Measurements from ENCODE around the gene SMARCA2.

Gene SMARCA2

DNA sequence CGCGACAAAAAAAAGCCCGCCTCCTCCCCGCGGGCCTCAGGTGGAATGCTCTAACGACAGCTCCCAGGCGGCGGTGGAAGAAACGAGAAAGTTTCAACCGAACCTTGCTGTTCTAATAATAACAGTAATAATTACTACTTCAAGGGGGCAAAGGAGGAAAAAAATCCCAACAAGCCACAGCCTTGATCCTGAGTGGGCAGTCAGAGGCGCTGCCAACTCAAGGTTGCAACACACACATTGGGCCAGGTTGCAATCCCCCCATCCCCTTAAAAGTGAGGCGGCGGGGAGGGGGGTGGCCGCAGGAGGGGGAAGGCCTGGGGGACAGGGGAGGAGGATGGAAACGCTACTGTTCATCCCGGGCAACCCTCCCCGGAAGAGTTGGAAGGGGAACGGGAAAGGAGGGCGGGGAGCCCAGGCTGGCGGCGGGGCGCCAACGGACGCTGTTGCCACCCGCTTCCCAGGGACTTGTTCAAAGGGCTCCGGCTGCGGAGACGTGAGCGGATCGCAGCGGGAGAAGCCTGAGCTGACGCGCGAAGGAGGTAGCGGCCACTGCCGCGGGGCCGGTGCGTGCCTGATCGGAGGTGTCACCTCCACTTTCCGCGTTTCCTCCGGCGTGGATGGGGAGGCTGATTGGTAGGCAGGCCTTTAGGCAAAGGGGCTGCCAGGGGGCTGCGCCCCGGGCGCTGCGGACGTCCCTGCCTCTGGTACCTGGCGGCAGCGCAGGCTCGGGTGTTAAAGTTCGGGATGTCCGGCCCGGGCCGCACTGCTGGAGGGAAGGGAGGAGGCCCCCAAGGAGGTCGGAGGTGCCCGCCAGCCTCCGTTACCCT is 647 bp downstream of the SMARCA2 start:
- DNase-seq, result peak in 47 of 51 donors; percentile 7 to 85 (median 58)

GRCh38 chr9:2016408-2017330 is 1.5 kb downstream of the SMARCA2 start:
- DNase-seq, result peak; percentile 35 to 89 (median 75)

- peak in 50 of 51 donors; percentile 15 to 85 (median 62) for DNase-seq
These were observed 2.4 kb downstream of the SMARCA2 start for GRCh38 chr9:2017331-2018161.

GRCh38 chr9:2018162-2018643 is 3.1 kb downstream of the SMARCA2 start:
- peak in 4 of 51 donors; percentile 42 to 72 (median 50) for DNase-seq

DNA sequence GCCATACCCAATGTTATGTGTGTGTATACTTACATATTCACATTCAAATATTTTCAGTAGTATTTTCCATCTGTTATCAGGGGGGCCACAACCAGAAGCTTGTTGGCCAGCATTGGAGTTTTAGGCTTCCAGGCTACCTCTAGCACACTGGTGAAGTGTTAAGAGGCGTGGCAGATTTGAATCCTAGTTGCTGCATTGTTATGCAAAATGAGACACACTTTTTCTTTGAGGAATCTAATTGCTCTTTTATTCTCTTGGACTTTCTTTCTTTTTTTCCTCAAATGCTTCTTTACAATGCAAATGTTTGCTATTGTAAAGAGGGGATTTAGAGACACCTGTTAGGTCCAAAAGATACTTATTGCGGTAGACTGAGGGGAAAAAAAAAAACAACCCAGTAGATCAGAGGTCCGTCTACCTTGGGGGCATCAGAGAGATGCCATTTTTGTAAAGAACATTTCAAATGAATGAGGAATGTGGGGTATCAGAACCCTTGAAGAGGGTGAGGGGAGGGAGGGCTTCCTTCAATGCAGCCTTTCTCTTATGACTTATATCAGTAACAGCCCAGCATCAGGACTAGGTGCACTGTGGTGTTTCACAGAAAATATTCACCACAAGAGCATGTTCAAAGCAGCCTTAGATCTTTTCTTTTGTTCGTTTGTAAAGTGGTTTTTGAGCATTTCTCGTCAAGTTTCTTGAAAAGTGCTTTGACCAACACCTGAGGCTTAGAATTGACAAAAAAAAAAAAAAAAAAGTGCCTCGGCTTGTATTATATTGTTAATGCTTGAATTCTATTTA is 3.8 kb downstream of the SMARCA2 start:
- no peak for DNase-seq

GRCh38 chr9:2019723-2020122 is 4.6 kb downstream of the SMARCA2 start:
- DNase-seq, result no peak

- no peak for DNase-seq
These were observed 6.6 kb downstream of the SMARCA2 start for GRCh38 chr9:2021731-2022130.

GRCh38 chr9:2022560-2022959 is 7.4 kb downstream of the SMARCA2 start:
- no peak for DNase-seq

DNA sequence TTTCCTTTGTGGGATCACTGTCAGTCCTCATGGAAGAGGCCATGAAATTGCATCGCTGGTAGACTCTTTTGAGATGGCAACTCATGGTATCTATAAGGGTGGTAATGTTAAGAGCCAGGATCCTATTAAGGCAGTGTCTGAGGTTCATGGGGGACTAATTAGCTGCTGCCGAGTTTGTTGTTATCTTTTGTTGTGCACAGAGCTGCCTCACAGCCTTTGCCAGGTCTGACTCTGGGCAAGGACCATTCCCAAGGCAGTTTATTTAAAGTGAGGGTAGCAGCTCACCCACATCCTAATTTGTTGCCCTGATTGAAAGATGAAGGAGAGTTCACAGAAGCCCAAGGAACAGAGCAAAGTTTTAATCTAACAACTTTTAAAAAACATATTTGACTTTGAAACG is 7.9 kb downstream of the SMARCA2 start:
- DNase-seq, result no peak

- DNase-seq, result no peak
These were observed 8.4 kb downstream of the SMARCA2 start for GRCh38 chr9:2023532-2023931.

DNA sequence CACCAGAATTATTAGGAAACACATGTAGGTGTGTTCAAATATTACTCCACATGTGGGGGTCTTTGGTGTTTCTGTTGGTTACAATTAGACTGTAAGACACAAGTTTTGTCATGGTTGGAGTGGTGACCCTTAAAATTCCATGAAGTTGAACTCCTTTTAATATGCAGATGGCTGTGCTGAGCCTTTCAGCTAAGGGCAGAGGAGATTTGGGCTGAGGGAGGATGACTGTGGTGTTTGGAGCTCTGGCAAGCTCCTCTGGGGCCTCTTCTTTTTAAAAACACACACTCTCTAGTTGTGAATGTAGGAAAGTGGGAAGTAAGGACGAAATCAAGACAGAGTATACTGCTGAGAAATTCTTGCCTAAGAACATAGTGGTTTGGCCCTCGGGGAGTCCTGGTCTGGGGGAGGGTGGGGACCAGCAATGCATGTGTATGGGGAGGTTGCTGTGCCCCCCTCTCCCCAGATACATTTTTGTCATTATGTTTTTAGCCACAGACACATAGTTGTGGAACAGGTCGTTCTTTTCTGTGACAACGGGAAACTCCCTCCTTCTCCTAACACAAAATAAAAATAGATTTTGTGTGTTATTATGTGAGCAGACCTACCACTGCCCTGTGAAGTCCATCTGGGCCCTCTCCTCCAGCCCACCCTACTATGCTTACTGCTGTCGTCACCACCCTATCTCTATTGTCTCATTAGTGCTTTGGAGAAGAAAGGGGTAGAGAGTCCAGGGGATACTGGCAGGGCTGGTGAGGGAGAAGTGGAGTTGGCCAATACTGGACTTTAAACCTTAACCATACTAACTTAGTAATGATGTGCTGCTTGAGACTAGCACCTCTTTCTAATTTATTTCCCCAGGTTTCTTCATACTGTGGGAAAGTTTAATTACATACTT is 10.0 kb downstream of the SMARCA2 start:
- no peak for DNase-seq

DNA sequence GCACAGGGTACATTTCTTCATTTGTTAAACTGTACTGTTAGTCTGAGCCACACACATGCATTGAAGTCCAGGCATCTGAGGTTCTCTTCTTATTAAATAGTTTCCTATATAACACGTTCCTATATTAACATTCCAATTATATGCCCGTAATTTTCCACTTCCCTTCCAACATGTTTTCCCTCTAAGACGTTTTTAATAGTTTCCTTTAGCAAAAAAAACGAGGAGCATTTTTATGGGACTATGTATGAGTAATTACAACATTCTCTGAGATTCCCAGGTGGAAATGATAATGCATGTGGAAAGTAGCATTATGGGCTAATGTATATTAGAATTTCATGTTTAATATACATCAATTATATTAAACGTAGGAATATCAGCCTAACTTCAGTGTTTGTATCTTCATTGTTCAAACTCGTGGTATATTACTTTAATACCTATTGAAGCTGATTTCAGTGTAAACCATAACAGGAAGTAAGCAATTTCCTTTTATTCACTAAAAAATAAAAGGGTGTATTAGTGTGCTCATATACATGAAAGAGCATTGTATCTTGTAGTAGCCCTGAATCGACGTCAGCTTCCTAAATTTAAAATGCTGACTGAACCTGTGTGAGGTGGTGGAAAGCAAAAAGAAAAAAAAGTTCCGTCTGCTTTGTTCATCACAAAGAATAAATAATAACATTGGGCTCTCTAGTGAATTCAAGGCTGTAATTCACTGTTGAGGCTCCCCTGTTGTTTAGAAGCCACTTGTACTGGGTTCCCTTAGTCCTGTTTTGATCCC is 11.3 kb downstream of the SMARCA2 start:
- DNase-seq, result no peak

DNA sequence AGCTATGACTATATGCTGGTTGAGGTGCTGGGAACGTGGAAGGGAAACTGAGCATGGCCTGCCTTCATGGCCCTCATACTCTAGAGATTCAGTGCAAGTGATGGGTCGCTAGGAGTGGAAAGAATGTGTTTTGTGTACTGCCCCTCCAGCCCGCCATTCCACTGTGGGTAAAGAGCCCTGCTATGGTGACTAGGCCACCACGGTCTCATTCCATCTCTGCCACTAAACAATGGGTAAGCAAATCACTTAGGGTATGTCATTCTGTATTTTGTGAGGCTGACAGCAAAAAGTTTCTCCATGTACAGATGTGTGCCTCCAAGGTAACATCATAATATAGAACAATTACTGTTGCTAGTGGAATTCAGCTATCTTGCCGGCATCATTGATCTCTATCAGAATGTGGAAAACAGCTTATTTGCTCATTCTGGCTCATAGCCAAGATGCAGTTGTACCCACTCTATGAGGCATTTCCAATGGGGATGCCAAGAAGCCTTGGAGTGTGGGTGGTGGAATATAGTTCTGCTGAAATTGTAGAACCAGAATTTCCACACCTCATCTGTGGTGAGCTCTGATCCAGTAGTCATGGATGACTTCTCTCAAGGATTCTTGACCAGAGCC is 12.5 kb downstream of the SMARCA2 start:
- no peak for DNase-seq

GRCh38 chr9:2028888-2029287 is 13.7 kb downstream of the SMARCA2 start:
- DNase-seq, result no peak

DNA sequence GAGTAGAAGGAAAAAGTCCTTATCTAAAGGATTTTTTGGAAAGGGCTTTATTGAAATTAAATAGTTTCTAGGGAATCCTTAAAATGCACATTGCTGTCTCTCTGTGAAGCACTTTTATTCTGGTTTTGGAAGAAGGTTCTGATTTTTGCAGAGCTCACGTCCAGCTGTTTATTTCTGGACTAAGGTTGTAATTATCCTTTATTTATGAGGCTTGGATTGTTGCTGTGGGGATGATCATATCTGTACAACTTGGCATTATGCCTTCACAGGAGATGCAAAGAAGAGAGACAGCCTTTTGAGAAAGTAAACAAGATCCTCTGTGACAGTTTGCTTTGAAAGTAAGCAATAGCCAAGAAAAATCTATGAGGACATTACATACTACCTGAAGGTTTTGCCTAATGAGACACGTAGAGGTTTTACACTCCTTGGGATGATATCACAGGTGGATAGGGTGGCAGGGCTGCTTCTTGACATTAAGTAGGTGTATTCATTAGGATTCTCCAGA is 14.6 kb downstream of the SMARCA2 start:
- no peak for DNase-seq

GRCh38 chr9:2032234-2032633 is 17.1 kb downstream of the SMARCA2 start:
- DNase-seq, result no peak

DNA sequence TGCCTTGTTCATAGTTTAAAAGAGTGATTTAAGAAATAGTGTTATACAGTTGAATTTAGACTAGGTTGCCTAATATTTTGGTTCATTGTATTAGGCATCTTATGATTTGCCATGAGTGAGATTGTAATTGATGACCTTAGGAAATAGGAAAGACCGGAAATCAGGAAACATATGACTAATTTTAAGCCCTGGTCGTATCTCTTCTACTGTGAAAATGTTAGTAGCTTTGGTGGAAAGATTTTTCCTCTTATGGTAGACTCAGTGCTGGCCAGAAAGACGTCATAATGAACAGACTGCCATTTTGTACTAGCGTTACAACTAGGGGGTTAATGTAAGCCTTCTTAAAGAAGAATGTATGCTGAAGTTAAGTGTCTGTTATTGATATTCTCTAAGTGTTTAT is 21.7 kb downstream of the SMARCA2 start:
- no peak for DNase-seq
